Vagina (tissue), 2 donors: ENCODE data around the gene ABHD10.

Source experiments
- POLR2AphosphoS5 ChIP-seq, 2 donors: sonication (generic); formaldehyde crosslinking; IDR thresholded peaks; one replicate each; pipeline ENCODE4 v1.9.0; 2017; ENCODE audit warnings: antibody characterized with exemption in 2 of 2, mild to moderate bottlenecking in 2 of 2, low read depth in 1 of 2; ENCODE audit not compliant: insufficient read depth in 1 of 2
- TF ChIP-seq, protein P1 (sequence below), 3 experiments: fragments of 450-650 bp in 2 of 3; fragments of 200-600 bp in 1 of 3; sonication (generic) in 1 of 3; IDR thresholded peaks; one replicate each; pipeline ENCODE4 v1.5.1; 2017 to 2019; ENCODE audit warnings: antibody characterized with exemption in 3 of 3, mild to moderate bottlenecking in 2 of 3, moderate library complexity in 2 of 3

DNA sequence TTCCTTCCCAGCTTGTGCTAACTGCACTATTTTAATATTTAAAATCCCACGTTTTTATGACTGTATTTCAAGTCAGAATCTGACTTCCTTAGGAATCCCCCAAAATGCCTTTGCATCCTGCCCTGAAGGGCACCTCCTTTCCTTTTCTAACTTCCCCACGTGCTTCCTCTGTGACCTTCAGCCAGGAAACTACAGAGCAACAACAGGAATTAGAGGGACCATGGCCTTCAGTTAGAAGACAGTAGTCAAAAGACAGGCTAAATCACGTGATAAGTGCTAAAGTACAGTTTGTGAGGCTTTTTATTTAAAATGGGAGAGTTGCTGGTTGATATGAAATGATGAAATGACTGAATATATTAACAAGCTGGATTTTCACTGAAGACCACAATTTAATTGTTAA is 11.8 kb upstream of the ABHD10 start:
- TF ChIP-seq POLR2AphosphoS5 (IDR thresholded peaks at IDR 0.05; ENCODE audit: insufficient read depth in 1 of 2, low read depth in 1 of 2): no peak
- TF ChIP-seq, protein P1, sequence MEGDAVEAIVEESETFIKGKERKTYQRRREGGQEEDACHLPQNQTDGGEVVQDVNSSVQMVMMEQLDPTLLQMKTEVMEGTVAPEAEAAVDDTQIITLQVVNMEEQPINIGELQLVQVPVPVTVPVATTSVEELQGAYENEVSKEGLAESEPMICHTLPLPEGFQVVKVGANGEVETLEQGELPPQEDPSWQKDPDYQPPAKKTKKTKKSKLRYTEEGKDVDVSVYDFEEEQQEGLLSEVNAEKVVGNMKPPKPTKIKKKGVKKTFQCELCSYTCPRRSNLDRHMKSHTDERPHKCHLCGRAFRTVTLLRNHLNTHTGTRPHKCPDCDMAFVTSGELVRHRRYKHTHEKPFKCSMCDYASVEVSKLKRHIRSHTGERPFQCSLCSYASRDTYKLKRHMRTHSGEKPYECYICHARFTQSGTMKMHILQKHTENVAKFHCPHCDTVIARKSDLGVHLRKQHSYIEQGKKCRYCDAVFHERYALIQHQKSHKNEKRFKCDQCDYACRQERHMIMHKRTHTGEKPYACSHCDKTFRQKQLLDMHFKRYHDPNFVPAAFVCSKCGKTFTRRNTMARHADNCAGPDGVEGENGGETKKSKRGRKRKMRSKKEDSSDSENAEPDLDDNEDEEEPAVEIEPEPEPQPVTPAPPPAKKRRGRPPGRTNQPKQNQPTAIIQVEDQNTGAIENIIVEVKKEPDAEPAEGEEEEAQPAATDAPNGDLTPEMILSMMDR (IDR thresholded peaks at IDR 0.05): no peak
